ENCODE results near the gene MAPKAP1.

- TF ChIP-seq GATA2 (IDR thresholded peaks at IDR 0.05; ENCODE audit: low read depth, low read length) (no peak), GATA3 (IDR thresholded peaks at IDR 0.05; ENCODE audit: low read depth, low read length) (no peak)
Observed at GRCh38 chr9:125752070-125752628, 45.1 kb upstream of the MAPKAP1 start.

All from SH-SY5Y (cell line).